Gastrocnemius medialis (tissue), 4 donors: ENCODE results near the gene NFATC4.

Experiments
- CTCF ChIP-seq, 5 experiments: fragments of 450-650 bp in 3 of 5; fragments of 200-600 bp in 2 of 5; sonication (generic) in 2 of 5; IDR thresholded peaks in 4 of 5; conservative IDR thresholded peaks in 1 of 5; 1 replicate in 4 of 5; 2 replicates in 1 of 5; pipeline ENCODE4 v1.5.1; 2016 to 2019; ENCODE audit warnings: antibody characterized with exemption in 5 of 5, mild to moderate bottlenecking in 3 of 5, moderate library complexity in 3 of 5
- POLR2A ChIP-seq, 2 donors: fragments of 450-650 bp; IDR thresholded peaks; one replicate each; pipeline ENCODE4 v1.6.1; 2017; ENCODE audit warnings: antibody characterized with exemption in 2 of 2, mild to moderate bottlenecking in 2 of 2, moderate library complexity in 2 of 2

- TF ChIP-seq CTCF (IDR thresholded peaks at IDR 0.05 in 4 of 5, conservative IDR thresholded peaks at IDR 0.05 in 1 of 5) (no peak), POLR2A (IDR thresholded peaks at IDR 0.05) (no peak)
Measured at GRCh38 chr14:24385524-24385923, 17.5 kb downstream of the NFATC4 start.
